ENCODE measurements around the gene MS4A7.

Gene MS4A7

DNA sequence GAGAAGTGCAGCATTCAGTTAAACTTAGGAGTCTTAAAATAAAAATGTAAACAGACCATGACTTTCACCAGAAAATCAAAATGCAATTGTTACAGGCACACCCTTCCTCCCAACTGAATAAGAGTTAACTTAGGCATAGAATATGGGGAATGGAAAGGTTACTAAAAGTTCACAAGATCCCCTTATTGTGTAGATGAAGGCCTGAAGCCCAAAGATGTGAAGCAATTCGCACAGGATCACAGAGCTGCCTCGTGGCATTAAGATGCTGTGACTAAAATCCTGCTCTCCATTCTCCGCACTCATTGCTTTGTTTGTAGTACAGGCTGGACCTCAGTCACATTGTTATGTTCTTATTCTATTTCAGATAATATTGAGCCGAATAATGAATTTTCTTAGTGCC is 55.1 kb downstream of the MS4A7 start:
- H3K4me2 ChIP-seq (ENCODE audit: low read depth, low read length, poor library complexity, severe bottlenecking): no peak overlapping the region
- no peak overlapping the region for H3K4me3 ChIP-seq (ENCODE audit: insufficient read depth, low read length, poor library complexity, severe bottlenecking)
- no peaks in the 10 kb centered on the region for H3F3A ChIP-seq (ENCODE audit: insufficient read depth)
- no peak overlapping the region for H3K27ac ChIP-seq (ENCODE audit: low read depth, low read length)
- no peaks in the 10 kb centered on the region for H3K9me3 ChIP-seq (ENCODE audit: insufficient read depth, low read length)
- H2AFZ ChIP-seq (ENCODE audit: low read depth, low read length, severe bottlenecking): no peak overlapping the region
- no peak overlapping the region for H3K9ac ChIP-seq (ENCODE audit: low read length)
- no peaks in the 10 kb centered on the region for H3K36me3 ChIP-seq (ENCODE audit: low read length)
- no peaks in the 10 kb centered on the region for H3K9me2 ChIP-seq (replicated peaks; ENCODE audit: insufficient read depth, low read length)
- no peaks in the 10 kb centered on the region for H3K79me2 ChIP-seq (ENCODE audit: insufficient read depth, low read length)
- no peaks in the 10 kb centered on the region for H3K27me3 ChIP-seq (ENCODE audit: low read length)
- TF ChIP-seq EZH2phosphoT487 (conservative IDR thresholded peaks at IDR 0.05; ENCODE audit: low read length): no peak
- TF ChIP-seq, protein P1, sequence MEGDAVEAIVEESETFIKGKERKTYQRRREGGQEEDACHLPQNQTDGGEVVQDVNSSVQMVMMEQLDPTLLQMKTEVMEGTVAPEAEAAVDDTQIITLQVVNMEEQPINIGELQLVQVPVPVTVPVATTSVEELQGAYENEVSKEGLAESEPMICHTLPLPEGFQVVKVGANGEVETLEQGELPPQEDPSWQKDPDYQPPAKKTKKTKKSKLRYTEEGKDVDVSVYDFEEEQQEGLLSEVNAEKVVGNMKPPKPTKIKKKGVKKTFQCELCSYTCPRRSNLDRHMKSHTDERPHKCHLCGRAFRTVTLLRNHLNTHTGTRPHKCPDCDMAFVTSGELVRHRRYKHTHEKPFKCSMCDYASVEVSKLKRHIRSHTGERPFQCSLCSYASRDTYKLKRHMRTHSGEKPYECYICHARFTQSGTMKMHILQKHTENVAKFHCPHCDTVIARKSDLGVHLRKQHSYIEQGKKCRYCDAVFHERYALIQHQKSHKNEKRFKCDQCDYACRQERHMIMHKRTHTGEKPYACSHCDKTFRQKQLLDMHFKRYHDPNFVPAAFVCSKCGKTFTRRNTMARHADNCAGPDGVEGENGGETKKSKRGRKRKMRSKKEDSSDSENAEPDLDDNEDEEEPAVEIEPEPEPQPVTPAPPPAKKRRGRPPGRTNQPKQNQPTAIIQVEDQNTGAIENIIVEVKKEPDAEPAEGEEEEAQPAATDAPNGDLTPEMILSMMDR (IDR thresholded peaks at IDR 0.05; ENCODE audit: insufficient read depth, low read length, poor library complexity, severe bottlenecking): no peak
- H4K20me1 ChIP-seq (ENCODE audit: low read depth, low read length): no peaks in the 10 kb centered on the region

Data from SU-DHL-6 (cell line).